ENCODE data around the gene MFGE8. TPM values are rescaled to one million over a fixed set of nuclear protein-coding genes. Genes with fewer than 3 reads are reported as not detected.

Gene MFGE8
- total RNA-seq, 4 donors from 2014 or later: 56.9 to 228 (median 74.1) TPM

DNA sequence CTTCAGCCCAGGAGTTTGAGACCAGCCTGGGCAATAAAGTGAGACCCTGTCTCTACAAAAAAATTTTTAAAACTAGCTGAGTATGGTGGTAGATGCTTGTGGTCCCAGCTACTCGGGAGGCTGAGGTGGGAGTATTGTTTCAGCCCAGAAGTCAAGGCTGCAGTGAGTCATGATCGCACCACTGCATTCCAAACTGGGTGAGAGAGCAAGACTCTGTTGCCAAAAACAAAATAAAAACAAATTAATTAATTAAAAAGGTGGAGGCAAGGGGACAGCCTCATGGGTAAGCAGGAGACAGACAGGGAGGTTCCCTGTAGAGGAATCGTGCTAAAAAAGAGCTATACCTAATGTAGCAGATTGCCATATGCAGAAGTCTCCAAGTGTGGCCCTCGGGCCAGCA is 30.4 kb downstream of the MFGE8 start:
- H3K27me3 ChIP-seq: no peaks in the 10 kb centered on the region
- no peak overlapping the region for H3K4me3 ChIP-seq
- no peak for DNase-seq
- TF ChIP-seq, protein P1, sequence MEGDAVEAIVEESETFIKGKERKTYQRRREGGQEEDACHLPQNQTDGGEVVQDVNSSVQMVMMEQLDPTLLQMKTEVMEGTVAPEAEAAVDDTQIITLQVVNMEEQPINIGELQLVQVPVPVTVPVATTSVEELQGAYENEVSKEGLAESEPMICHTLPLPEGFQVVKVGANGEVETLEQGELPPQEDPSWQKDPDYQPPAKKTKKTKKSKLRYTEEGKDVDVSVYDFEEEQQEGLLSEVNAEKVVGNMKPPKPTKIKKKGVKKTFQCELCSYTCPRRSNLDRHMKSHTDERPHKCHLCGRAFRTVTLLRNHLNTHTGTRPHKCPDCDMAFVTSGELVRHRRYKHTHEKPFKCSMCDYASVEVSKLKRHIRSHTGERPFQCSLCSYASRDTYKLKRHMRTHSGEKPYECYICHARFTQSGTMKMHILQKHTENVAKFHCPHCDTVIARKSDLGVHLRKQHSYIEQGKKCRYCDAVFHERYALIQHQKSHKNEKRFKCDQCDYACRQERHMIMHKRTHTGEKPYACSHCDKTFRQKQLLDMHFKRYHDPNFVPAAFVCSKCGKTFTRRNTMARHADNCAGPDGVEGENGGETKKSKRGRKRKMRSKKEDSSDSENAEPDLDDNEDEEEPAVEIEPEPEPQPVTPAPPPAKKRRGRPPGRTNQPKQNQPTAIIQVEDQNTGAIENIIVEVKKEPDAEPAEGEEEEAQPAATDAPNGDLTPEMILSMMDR (IDR thresholded peaks at IDR 0.05): no peak
- TF ChIP-seq POLR2A (IDR thresholded peaks at IDR 0.05) (no peak), POLR2AphosphoS5 (IDR thresholded peaks at IDR 0.05) (no peak), EP300 (IDR thresholded peaks at IDR 0.05; ENCODE audit: low read depth) (no peak)
- WGBS, 2 donors (ENCODE audit: low coverage in 1 of 2): 62 to 82% methylated on average over 4 of the region's 4 CpGs
- H3K36me3 ChIP-seq: no peaks in the 10 kb centered on the region
- no peaks in the 10 kb centered on the region for H3K9me3 ChIP-seq
- H3K4me1 ChIP-seq: no peaks in the 10 kb centered on the region
- intact Hi-C loops (cut with DNase I; ENCODE audit: low total_unique reads): no loop called here
- in situ Hi-C loops (cut with MboI; ENCODE audit: low pct_ligation_motif_present in 1 of 4, low pct_unique_long_range_greater_than_20kb in 1 of 4, low sequenced_read_pairs in 3 of 4): no loop called here
- no peak overlapping the region for H3K27ac ChIP-seq

DNA sequence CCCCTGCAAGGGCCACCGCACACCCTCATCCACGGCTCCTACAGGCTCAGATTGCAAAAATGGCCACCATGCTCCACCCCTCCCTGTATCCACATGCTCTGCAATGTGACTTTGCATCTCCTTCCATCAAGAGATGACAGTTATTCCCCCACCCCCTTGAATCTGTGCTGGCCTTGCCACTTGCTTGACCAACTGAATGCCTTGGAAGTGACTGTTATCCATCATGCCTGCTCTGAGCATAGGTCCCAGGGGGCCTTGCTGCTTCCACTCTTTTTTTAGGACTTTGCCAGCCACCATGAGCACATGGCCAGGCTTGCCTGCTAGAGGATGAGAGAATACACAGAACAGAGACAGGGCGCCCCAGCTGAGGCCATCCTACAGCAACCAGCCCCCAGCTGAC is 31.4 kb downstream of the MFGE8 start:
- Histone ChIP-seq H3K4me3 (no peak overlapping the region), H3K4me1 (no peaks in the 10 kb centered on the region), H3K36me3 (no peaks in the 10 kb centered on the region), H3K27me3 (no peaks in the 10 kb centered on the region), H3K9me3 (no peaks in the 10 kb centered on the region), H3K27ac (no peak overlapping the region)
- intact Hi-C loops (cut with DNase I; ENCODE audit: low total_unique reads): no loop called here
- TF ChIP-seq POLR2A (IDR thresholded peaks at IDR 0.05) (no peak), POLR2AphosphoS5 (IDR thresholded peaks at IDR 0.05) (no peak), EP300 (IDR thresholded peaks at IDR 0.05; ENCODE audit: low read depth) (no peak)
- TF ChIP-seq, protein P1 (IDR thresholded peaks at IDR 0.05): no peak
- in situ Hi-C loops (cut with MboI; ENCODE audit: low pct_ligation_motif_present in 1 of 4, low pct_unique_long_range_greater_than_20kb in 1 of 4, low sequenced_read_pairs in 3 of 4): no loop called here
- WGBS, 2 donors (ENCODE audit: low coverage in 1 of 2): 95% methylated on average over 3 of the region's 3 CpGs; no CpG with 5 or more reads in 1 of the 2 donors
- DNase-seq: no peak

DNA sequence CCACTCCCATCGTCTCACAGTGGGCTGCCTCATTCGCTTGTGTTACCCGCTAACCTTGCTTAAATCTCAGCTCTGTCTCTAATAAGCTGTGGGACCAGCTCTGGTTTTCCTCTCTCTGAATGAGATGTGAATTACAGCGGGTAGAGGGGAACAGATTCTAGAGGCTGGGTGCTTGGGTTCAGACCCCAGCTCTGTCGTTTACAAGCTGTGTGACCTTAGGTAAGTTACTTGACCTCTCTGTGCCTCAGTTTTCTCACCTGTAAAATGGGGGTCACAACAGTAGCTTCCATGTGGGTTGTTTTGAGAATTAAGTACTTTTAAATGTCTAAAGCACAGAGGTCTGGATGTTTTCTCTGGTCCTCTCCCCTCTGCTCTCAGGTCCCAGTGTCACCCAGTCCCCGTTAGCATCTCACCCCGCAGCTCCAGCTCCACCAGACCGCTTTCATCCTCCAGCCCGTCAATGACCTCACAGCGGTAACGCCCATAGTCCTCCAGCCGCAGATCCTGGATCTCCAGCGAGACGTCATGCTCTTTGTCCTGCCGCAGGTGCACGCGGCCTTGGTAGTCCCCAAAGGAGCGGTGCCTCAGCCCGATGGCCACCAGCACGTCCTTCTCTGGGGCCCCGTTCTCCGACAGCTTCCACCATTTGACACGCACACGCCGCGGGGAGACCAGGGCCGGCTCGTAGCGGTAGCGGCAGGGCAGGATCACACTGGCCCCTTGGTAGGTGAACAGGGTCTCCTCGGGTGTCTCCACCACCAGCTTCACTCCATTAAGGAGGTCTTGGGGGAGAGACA is 32.0 kb downstream of the MFGE8 start:
- intact Hi-C loops (cut with DNase I; ENCODE audit: low total_unique reads): no loop called here

DNA sequence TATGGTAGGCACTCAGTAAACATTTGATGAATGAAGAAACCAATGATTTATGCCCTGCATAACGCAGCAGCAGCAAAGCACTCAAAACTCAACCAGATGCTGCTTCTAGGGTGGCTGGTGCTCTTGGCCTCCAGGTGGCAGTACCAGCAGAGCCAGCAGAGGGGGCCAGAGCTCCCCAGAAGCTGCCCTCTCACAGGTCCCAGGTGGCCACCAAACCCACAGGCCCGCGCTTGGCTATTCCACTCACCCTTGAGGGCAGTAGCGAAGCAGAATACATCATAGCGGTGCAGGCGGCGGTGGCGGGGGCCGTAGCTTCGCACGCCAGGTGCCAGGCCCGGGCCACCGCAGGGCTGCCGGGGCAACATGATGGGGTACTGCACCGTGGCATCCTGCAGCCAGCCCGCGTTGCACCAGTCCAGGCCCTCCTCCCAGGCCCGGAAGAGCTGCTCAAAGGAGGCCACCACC is 34.4 kb downstream of the MFGE8 start:
- peak; percentile 36 for DNase-seq
- no peaks in the 10 kb centered on the region for H3K9me3 ChIP-seq
- in situ Hi-C loops (cut with MboI; ENCODE audit: low pct_ligation_motif_present in 1 of 4, low pct_unique_long_range_greater_than_20kb in 1 of 4, low sequenced_read_pairs in 3 of 4) (no loop called here), intact Hi-C loops (cut with DNase I; ENCODE audit: low total_unique reads) (no loop called here)
- H3K36me3 ChIP-seq: no peaks in the 10 kb centered on the region
- WGBS, 2 donors (ENCODE audit: low coverage in 1 of 2): 17 to 85% methylated on average over 1 to 18 of the region's 18 CpGs
- H3K27ac ChIP-seq: no peak overlapping the region
- H3K27me3 ChIP-seq: no peaks in the 10 kb centered on the region
- H3K4me3 ChIP-seq: no peak overlapping the region
- no peaks in the 10 kb centered on the region for H3K4me1 ChIP-seq
- TF ChIP-seq, protein P1 (IDR thresholded peaks at IDR 0.05): peak in 4 of 5 experiments; percentile 36 to 52 (median 48)
- TF ChIP-seq POLR2AphosphoS5 (IDR thresholded peaks at IDR 0.05): no peak
- TF ChIP-seq POLR2A (IDR thresholded peaks at IDR 0.05): no peak
- TF ChIP-seq EP300 (IDR thresholded peaks at IDR 0.05; ENCODE audit: low read depth): no peak

More for the DNA sequence above, 32.0 kb downstream of the MFGE8 start:
- no peak overlapping the region for H3K4me3 ChIP-seq
- DNase-seq: no peak
- no peaks in the 10 kb centered on the region for H3K36me3 ChIP-seq
- no peak for TF ChIP-seq POLR2AphosphoS5 (IDR thresholded peaks at IDR 0.05)
- TF ChIP-seq EP300 (IDR thresholded peaks at IDR 0.05; ENCODE audit: low read depth): no peak
- no peak for TF ChIP-seq POLR2A (IDR thresholded peaks at IDR 0.05)
- TF ChIP-seq, protein P1 (IDR thresholded peaks at IDR 0.05): no peak
- H3K27me3 ChIP-seq: no peaks in the 10 kb centered on the region
- no peaks in the 10 kb centered on the region for H3K4me1 ChIP-seq
- H3K27ac ChIP-seq: no peak overlapping the region
- WGBS, 2 donors (ENCODE audit: low coverage in 1 of 2): 93 to 95% methylated on average over 7 to 31 of the region's 31 CpGs
- no peaks in the 10 kb centered on the region for H3K9me3 ChIP-seq
- in situ Hi-C loops (cut with MboI; ENCODE audit: low pct_ligation_motif_present in 1 of 4, low pct_unique_long_range_greater_than_20kb in 1 of 4, low sequenced_read_pairs in 3 of 4): no loop called here

Data from transverse colon (tissue), 4 donors.